Right renal pelvis (tissue), 4 donors: ENCODE data around the gene ARPC2. TPM values are rescaled to one million over a fixed set of nuclear protein-coding genes. Genes with fewer than 3 reads are reported as not detected.
"Not testable (repeated sequence)": the region's sequence is repeated elsewhere in the genome, so short reads cannot be mapped to it uniquely, and the experiment has no call there.

ENCODE experiments used
- DNase-seq, 4 donors: peaks; one replicate each; pipeline ENCODE4 v3.0.0-alpha.2; 2013; ENCODE audit warnings: low read depth in 4 of 4, low spot score in 3 of 4, missing footprints in 1 of 4
- polyA plus RNA-seq, 4 donors: library from polyadenylated mRNA; unstranded; fragments of 120-200 nt; gene quantifications; one replicate each; pipeline ENCODE4 v1.2.1, GENCODE V29; 2013; ENCODE audit not compliant: insufficient read length in 4 of 4

Gene ARPC2
- polyA plus RNA-seq, 4 donors, result 246 to 268 (median 258) TPM

GRCh38 chr2:218269900-218270720, 53.1 kb downstream of the ARPC2 start, which contains the start of the genes AAMP and PNKD:
AAMP (minus strand) TSS chr2:218270137; CDS start chr2:218270086, 51 bp downstream.
PNKD (plus strand) TSS chr2:218270519; CDS start chr2:218270536, 17 bp downstream.
- peak; percentile 99 to 100 (median 100) for DNase-seq

GRCh38 chr2:218270721-218271486, 53.9 kb downstream of the ARPC2 start:
- no peak for DNase-seq

GRCh38 chr2:218271487-218271797, 54.5 kb downstream of the ARPC2 start:
- DNase-seq, result no peak

- no peak for DNase-seq
These were observed 55.0 kb downstream of the ARPC2 start for GRCh38 chr2:218271865-218272530.

- peak in 1 of 4 donors; percentile 64 for DNase-seq
These were observed 55.7 kb downstream of the ARPC2 start for GRCh38 chr2:218272531-218273212.

GRCh38 chr2:218273214-218273907, 56.4 kb downstream of the ARPC2 start:
- not testable (repeated sequence) for DNase-seq

- DNase-seq, result no peak
These were observed 56.9 kb downstream of the ARPC2 start for GRCh38 chr2:218273908-218274249.

GRCh38 chr2:218274586-218274985, 57.6 kb downstream of the ARPC2 start:
- no peak for DNase-seq

GRCh38 chr2:218275371-218276072, 58.5 kb downstream of the ARPC2 start:
- no peak for DNase-seq

- DNase-seq, result no peak
These were observed 60.2 kb downstream of the ARPC2 start for GRCh38 chr2:218276986-218277755.

GRCh38 chr2:218277921-218278320, 60.9 kb downstream of the ARPC2 start:
- DNase-seq, result no peak

GRCh38 chr2:218278531-218279360, 61.8 kb downstream of the ARPC2 start:
- DNase-seq, result no peak

- DNase-seq, result no peak
These were observed 63.4 kb downstream of the ARPC2 start for GRCh38 chr2:218280260-218280870.

GRCh38 chr2:218281449-218281848, 64.5 kb downstream of the ARPC2 start:
- DNase-seq, result no peak

GRCh38 chr2:218282173-218282991, 65.4 kb downstream of the ARPC2 start:
- no peak for DNase-seq

GRCh38 chr2:218284106-218284811, 67.3 kb downstream of the ARPC2 start:
- DNase-seq, result no peak
